ENCODE data around the gene RIN1.
"Not testable (repeated sequence)": the region's sequence is repeated elsewhere in the genome, so short reads cannot be mapped to it uniquely, and the experiment has no call there.

The RIN1 gene

GRCh38 chr11:66327171-66328030 is 8.8 kb downstream of the RIN1 start:
- Histone ChIP-seq H3K9ac (ENCODE audit: low read length) (no peak overlapping the region), H3K4me1 (ENCODE audit: control insufficient read depth, insufficient read depth, low read length) (peaks cover 6% of the 10 kb centered on the region), H3K27me3 (ENCODE audit: control insufficient read depth, insufficient read depth, low read length) (no peaks in the 10 kb centered on the region), H3K4me3 (ENCODE audit: low read length) (no peak overlapping the region), H3K36me3 (ENCODE audit: control insufficient read depth, insufficient read depth, low read length) (peaks cover 2% of the 10 kb centered on the region), H3K27ac (ENCODE audit: low read depth, low read length) (peak overlapping the region; percentile 40)

GRCh38 chr11:66326261-66327111 is 9.7 kb downstream of the RIN1 start:
- H3K36me3 ChIP-seq (ENCODE audit: control insufficient read depth, insufficient read depth, low read length), result no peaks in the 10 kb centered on the region
- no peak overlapping the region for H3K9ac ChIP-seq (ENCODE audit: low read length)
- H3K4me3 ChIP-seq (ENCODE audit: low read length), result no peak overlapping the region
- H3K4me1 ChIP-seq (ENCODE audit: control insufficient read depth, insufficient read depth, low read length), result peaks cover 6% of the 10 kb centered on the region
- H3K27ac ChIP-seq (ENCODE audit: low read depth, low read length), result peak overlapping the region; percentile 40
- no peaks in the 10 kb centered on the region for H3K27me3 ChIP-seq (ENCODE audit: control insufficient read depth, insufficient read depth, low read length)

GRCh38 chr11:66325263-66325671 is 11.0 kb downstream of the RIN1 start:
- no peaks in the 10 kb centered on the region for H3K27me3 ChIP-seq (ENCODE audit: control insufficient read depth, insufficient read depth, low read length)
- no peaks in the 10 kb centered on the region for H3K36me3 ChIP-seq (ENCODE audit: control insufficient read depth, insufficient read depth, low read length)
- no peak overlapping the region for H3K4me3 ChIP-seq (ENCODE audit: low read length)
- no peak overlapping the region for H3K27ac ChIP-seq (ENCODE audit: low read depth, low read length)
- H3K9ac ChIP-seq (ENCODE audit: low read length), result no peak overlapping the region
- peaks cover 6% of the 10 kb centered on the region for H3K4me1 ChIP-seq (ENCODE audit: control insufficient read depth, insufficient read depth, low read length)

GRCh38 chr11:66324664-66325063 is 11.6 kb downstream of the RIN1 start:
- no peak overlapping the region for H3K4me3 ChIP-seq (ENCODE audit: low read length)
- no peaks in the 10 kb centered on the region for H3K27me3 ChIP-seq (ENCODE audit: control insufficient read depth, insufficient read depth, low read length)
- H3K27ac ChIP-seq (ENCODE audit: low read depth, low read length), result no peak overlapping the region
- H3K9ac ChIP-seq (ENCODE audit: low read length), result no peak overlapping the region
- no peaks in the 10 kb centered on the region for H3K36me3 ChIP-seq (ENCODE audit: control insufficient read depth, insufficient read depth, low read length)
- H3K4me1 ChIP-seq (ENCODE audit: control insufficient read depth, insufficient read depth, low read length), result peaks cover 6% of the 10 kb centered on the region

GRCh38 chr11:66323684-66324083 is 12.6 kb downstream of the RIN1 start:
- H3K9ac ChIP-seq (ENCODE audit: low read length), result no peak overlapping the region
- H3K4me1 ChIP-seq (ENCODE audit: control insufficient read depth, insufficient read depth, low read length), result peaks cover 6% of the 10 kb centered on the region
- no peak overlapping the region for H3K27ac ChIP-seq (ENCODE audit: low read depth, low read length)

GRCh38 chr11:66322732-66323427 is 13.4 kb downstream of the RIN1 start:
- Histone ChIP-seq H3K9ac (ENCODE audit: low read length) (no peak overlapping the region), H3K4me1 (ENCODE audit: control insufficient read depth, insufficient read depth, low read length) (peaks cover 10% of the 10 kb centered on the region), H3K4me3 (ENCODE audit: low read length) (no peak overlapping the region), H3K36me3 (ENCODE audit: control insufficient read depth, insufficient read depth, low read length) (no peaks in the 10 kb centered on the region), H3K27me3 (ENCODE audit: control insufficient read depth, insufficient read depth, low read length) (no peaks in the 10 kb centered on the region), H3K27ac (ENCODE audit: low read depth, low read length) (no peak overlapping the region)

More at GRCh38 chr11:66323684-66324083, 12.6 kb downstream of the RIN1 start:
- Histone ChIP-seq H3K36me3 (ENCODE audit: control insufficient read depth, insufficient read depth, low read length) (no peaks in the 10 kb centered on the region), H3K27me3 (ENCODE audit: control insufficient read depth, insufficient read depth, low read length) (no peaks in the 10 kb centered on the region), H3K4me3 (ENCODE audit: low read length) (no peak overlapping the region)

- no peak overlapping the region for H3K9ac ChIP-seq (ENCODE audit: low read length)
- H3K27ac ChIP-seq (ENCODE audit: low read depth, low read length), result no peak overlapping the region
- no peaks in the 10 kb centered on the region for H3K27me3 ChIP-seq (ENCODE audit: control insufficient read depth, insufficient read depth, low read length)
- peaks cover 9% of the 10 kb centered on the region for H3K4me1 ChIP-seq (ENCODE audit: control insufficient read depth, insufficient read depth, low read length)
- no peak overlapping the region for H3K4me3 ChIP-seq (ENCODE audit: low read length)
- H3K36me3 ChIP-seq (ENCODE audit: control insufficient read depth, insufficient read depth, low read length), result no peaks in the 10 kb centered on the region
Measured at GRCh38 chr11:66321606-66322005, 14.6 kb downstream of the RIN1 start.

- H3K9ac ChIP-seq (ENCODE audit: low read length); H3K27ac ChIP-seq (ENCODE audit: low read depth, low read length); H3K36me3 ChIP-seq (ENCODE audit: control insufficient read depth, insufficient read depth, low read length); H3K27me3 ChIP-seq (ENCODE audit: control insufficient read depth, insufficient read depth, low read length); H3K4me3 ChIP-seq (ENCODE audit: low read length): not testable (repeated sequence)
- peaks cover 13% of the 10 kb centered on the region for H3K4me1 ChIP-seq (ENCODE audit: control insufficient read depth, insufficient read depth, low read length)
Measured at GRCh38 chr11:66320748-66321147, 15.5 kb downstream of the RIN1 start.

- not testable (repeated sequence) for H3K4me3 ChIP-seq (ENCODE audit: low read length); H3K27ac ChIP-seq (ENCODE audit: low read depth, low read length); H3K27me3 ChIP-seq (ENCODE audit: control insufficient read depth, insufficient read depth, low read length); H3K9ac ChIP-seq (ENCODE audit: low read length); H3K36me3 ChIP-seq (ENCODE audit: control insufficient read depth, insufficient read depth, low read length)
- H3K4me1 ChIP-seq (ENCODE audit: control insufficient read depth, insufficient read depth, low read length), result peaks cover 16% of the 10 kb centered on the region
Measured at GRCh38 chr11:66320289-66320688, 15.9 kb downstream of the RIN1 start.

GRCh38 chr11:66318600-66318970 is 17.6 kb downstream of the RIN1 start:
- Histone ChIP-seq H3K36me3 (ENCODE audit: control insufficient read depth, insufficient read depth, low read length) (no peaks in the 10 kb centered on the region), H3K4me3 (ENCODE audit: low read length) (no peak overlapping the region), H3K9ac (ENCODE audit: low read length) (no peak overlapping the region), H3K27ac (ENCODE audit: low read depth, low read length) (no peak overlapping the region), H3K27me3 (ENCODE audit: control insufficient read depth, insufficient read depth, low read length) (no peaks in the 10 kb centered on the region), H3K4me1 (ENCODE audit: control insufficient read depth, insufficient read depth, low read length) (peaks cover 16% of the 10 kb centered on the region)

GRCh38 chr11:66317723-66318599 is 18.3 kb downstream of the RIN1 start:
- Histone ChIP-seq H3K27me3 (ENCODE audit: control insufficient read depth, insufficient read depth, low read length) (no peaks in the 10 kb centered on the region), H3K36me3 (ENCODE audit: control insufficient read depth, insufficient read depth, low read length) (no peaks in the 10 kb centered on the region), H3K27ac (ENCODE audit: low read depth, low read length) (peak overlapping the region; percentile 94), H3K4me1 (ENCODE audit: control insufficient read depth, insufficient read depth, low read length) (peaks cover 16% of the 10 kb centered on the region), H3K9ac (ENCODE audit: low read length) (peak overlapping the region; percentile 40), H3K4me3 (ENCODE audit: low read length) (peak overlapping the region; percentile 50)

All from rectal smooth muscle tissue (tissue), 1 donor.